HL-60/S4 (cell line): Measurements from ENCODE around the gene AP5Z1.
"Not testable (repeated sequence)": the region's sequence is repeated elsewhere in the genome, so short reads cannot be mapped to it uniquely, and the experiment has no call there.

Experiments
- in situ Hi-C: fragments of 300-500 bp; cut with MboI; formaldehyde crosslinking; loops from 2 replicates; pipeline ENCODE4 v1.14.3; 2022; ENCODE audit warnings: low sequenced_read_pairs

Gene AP5Z1

DNA sequence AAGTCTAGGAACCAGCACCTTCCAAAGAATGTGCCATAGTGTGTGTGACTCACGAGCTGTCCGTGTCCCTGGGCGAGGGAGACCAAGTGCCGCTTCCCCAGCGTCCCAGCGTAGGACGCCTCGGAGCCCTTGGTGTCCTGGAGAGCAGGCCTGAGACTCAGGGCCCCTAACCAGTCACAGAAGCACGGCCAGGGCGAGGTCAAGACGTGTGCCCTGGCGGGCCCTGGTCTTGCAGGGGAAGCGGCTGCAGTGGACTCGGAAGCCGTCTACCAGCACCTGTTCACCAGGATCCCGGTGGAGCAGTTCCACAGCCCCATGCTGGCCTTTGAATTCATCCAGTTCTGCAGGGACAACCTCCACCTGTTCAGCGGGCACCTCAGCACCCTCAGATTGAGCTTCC is 10.6 kb downstream of the AP5Z1 start:
- in situ Hi-C loops = no loop called here

DNA sequence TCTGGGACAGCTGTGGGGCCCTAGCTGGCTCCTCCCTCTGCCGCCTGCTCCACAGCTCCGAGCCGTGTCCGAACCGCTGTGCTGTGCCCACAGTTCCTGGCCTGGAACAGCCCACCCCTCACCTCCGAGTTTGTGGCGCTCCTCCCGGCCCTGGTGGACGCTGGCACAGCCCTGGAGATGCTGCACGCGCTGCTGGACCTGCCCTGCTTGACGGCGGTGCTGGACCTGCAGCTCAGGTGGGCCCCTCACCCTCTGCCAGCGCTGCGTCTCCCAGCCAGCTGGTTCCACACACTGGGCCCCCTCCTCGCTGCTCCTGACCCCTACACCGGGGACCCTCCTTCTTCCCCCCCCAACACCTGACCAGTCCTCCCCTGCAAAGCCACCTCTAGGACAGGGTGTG is 12.1 kb downstream of the AP5Z1 start:
- in situ Hi-C loops = no loop called here

DNA sequence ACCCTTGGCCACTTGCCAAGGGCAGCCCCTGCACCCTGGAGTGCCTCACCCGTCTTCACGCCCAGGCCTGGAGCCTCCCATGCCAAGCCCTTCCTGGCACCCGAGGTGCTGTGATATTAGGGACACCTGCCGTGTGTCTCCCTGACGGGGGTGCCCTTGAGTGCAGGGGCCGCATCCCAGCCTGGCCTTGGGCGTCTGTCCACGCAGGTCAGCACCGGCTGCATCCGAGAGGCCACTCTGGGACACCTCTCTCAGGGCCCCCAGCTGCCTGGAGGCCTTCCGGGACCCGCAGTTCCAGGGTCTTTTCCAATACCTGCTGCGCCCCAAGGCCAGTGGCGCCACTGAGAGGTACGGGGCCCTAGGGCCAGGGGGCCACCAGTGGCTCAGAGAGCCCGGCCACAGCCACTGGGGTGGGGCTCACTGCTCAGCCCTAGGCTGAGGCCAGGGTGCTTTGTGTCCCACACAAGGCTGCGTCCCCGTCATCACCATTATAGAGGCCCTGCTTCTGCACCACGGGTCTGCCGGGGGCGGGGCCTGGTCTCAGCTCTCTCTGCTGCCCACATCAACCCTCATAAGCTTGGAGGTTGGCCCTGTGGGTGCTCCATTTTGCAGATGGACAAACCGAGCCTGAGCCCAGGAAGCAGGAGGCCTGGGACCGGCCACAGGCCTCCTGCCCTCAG is 12.7 kb downstream of the AP5Z1 start:
- in situ Hi-C loops = no loop called here

DNA sequence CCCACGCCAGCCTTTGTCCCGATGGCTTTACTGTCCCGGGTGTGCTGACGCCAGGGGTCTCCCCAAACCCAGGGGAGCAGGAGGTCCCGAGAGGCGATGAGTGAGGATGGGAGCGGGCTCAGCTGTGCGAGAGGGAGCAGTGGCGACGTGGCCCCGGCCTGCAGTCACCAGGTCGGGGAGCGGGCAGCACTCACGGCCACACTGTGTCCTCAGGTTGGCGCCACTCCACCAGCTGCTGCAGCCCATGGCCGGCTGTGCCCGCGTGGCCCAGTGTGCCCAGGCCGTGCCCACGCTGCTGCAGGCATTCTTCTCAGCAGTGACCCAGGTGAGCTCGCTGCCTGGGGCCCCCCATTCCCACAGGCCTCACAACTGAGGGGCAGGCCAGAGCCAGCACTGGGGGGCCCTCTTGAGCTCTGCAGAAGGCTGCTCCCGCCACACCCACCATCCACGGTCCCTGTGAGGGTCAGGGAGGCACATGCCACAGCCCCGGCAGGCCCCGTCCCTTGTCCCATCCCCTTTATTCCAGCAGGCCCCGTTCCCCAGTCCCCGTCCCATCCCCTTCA is 13.3 kb downstream of the AP5Z1 start:
- in situ Hi-C loops = no loop called here

DNA sequence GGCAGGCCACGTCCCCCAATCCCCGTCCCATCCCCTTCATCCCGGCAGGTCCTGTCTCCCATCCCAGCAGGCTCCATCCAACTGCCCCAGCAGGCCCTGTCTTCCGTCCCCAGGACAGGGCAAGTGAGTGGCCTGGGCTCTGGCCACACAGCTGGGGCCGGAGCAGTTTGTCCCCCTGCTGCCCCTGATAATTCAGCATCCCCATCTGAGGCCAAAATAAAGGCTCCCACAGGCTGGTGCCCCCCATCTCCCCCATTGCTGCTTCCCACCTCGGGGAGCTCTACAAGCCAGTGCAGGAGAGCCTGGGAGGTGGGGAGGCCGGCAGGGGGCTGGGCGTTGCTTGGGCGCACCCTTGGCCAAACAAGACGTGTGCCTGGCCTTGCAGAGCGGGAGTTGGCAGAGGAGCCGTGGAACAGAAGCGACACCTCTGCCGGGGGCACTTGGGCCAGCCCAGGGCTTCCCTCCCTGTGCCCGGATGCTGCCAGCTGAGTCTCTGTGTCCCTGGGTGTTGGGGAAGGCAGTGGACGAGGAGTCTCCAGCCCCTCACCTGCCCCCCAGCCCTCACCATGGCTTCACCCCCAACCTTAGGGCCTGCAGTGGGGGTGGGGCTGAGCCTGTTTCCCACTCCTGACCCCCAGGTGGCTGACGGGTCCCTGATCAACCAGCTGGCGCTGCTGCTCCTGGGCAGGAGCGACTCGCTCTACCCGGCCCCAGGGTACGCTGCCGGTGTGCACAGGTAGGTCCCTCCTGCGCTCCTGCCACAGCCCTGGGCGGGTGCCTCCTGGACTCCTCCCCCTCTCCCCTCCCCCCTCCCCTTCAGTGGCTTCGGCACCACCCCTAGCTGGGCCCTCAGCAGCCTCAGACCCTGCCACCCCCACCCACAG is 14.0 kb downstream of the AP5Z1 start:
- in situ Hi-C loops = no loop called here

DNA sequence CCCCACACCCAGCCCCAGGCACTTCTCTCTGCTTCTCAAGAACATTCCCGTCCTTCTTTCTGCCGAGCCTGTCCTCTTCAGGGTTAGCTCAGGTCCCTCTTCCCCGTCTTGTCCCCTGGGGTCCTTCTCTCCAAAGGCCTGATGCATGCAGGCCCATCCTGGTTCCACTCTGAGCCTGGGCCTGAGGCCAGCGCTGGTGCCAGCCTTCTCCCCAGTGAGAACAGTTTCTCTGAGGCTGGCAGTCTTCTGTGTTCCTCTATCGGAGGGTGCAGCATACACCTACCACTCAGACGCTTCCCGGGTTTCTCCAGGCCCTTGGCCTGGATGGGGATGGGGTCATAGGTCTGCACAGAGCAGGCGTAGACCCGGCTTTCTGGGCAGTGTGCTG is 14.6 kb downstream of the AP5Z1 start:
- in situ Hi-C loops = no loop called here

DNA sequence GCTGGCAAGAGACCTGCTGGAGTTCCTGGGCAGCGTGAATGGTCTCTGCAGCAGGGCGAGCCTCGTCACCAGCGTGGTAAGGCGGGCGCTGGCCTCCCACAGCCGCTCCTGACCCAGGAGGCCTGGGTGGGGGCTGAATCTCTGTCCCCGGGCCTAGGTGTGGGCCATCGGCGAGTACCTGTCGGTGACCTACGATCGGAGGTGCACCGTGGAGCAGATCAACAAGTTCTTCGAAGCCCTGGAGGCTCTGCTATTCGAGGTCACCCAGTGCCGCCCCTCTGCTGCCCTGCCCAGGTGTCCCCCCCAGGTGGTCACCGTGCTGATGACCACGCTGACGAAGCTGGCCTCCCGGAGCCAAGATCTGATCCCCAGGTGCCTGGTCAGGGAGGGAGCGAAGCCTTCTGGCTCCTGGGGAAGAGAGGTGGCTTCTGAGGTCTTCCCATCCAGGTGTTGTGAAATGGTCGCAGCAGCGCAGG is 15.1 kb downstream of the AP5Z1 start:
- in situ Hi-C loops = no loop called here

DNA sequence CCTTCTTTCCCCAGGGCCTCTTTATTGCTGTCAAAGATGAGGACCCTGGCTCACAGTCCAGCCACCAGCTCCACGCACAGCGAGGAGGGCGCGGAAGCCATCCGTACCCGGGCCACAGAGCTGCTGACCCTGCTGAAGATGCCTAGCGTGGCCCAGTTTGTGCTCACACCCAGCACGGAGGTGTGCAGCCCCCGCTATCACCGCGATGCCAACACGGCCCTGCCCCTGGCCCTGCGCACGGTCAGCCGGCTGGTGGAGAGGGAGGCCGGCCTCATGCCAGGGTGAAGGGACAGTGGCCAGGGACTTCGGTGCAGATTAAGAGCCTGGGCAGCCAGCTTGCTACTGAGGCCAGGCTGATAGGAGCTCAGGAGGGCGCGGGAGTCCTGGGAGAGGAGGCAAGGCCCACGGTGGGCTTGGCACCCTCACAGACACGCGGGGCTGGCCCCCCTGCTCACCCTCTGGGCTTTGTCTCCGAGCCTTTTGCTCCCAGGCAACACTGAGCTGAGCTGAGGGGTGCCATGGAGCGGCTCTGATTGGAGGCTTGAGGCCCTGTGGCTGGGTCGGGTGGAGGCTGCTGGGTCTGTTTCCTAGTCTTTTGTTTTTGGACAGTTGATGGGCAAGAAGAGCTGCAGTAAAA is 15.8 kb downstream of the AP5Z1 start:
- in situ Hi-C loops = no loop called here

DNA sequence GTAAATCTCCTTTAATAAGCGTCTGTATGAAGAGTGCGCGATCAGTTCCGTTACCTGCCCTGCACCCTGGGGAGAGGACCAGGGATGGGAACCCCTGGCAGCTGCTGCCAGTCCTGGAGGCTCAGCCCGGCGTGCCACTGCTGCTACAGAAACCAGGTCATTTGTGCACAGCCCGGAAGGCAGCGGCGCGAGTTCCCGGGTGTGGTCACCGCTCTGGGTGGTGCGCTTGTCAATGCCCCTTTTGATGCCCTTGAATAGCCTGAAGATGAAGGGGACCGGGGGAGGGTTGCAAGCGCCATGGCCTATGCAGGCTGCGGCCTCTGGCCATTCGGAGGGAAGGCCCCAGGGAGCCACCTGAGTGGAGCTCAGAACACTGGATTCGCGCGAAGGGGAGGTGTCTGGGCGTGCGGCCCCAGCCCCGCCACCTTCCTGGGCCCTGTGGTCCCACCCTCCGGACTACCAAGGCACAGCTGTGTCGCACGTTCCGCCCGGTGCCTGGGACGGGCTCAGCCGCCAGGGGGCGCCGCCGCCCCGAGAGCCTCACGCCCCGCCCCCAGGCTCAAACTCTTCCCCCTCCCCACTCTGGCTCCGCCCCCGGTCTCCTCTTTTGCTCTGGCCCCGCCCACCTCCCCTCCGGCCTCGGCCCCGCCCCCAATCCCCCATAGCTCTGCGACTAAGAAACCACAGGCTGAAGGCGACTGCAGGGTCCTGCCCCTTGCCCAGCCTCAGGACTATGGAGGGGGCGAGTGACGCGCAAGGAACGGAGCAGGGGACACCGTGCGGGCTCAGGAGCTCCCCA is 16.5 kb downstream of the AP5Z1 start:
- in situ Hi-C loops = no loop called here

DNA sequence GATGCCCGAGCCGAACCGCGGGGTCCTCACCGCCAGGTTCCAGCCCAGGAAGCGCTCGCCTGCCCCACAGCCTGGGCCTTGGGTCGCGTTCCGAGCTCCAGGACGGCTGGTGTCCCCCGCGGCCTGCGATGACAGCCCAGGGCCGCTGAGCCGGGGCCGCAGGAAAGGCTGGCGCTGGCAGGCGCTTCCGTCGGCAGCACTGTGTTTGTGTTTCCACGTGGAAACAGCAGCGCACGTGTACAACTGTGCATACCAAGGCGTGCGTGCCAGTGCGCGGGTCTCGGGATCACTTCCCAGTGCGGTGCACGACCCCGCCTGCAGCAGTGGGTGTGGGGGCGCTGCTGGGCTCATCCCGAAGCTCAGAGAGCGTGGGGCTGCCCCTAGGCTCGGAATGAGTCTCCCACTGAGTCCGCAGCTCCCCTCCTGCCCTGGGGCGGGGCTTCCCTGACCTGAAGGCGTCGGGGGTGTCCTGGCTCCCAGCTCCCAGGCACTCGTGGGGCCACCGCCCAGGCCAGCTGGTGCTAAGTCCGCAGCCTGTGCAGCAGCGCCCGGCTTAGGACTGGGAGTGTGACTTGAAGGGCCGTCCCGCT is 17.2 kb downstream of the AP5Z1 start:
- in situ Hi-C loops = no loop called here

DNA sequence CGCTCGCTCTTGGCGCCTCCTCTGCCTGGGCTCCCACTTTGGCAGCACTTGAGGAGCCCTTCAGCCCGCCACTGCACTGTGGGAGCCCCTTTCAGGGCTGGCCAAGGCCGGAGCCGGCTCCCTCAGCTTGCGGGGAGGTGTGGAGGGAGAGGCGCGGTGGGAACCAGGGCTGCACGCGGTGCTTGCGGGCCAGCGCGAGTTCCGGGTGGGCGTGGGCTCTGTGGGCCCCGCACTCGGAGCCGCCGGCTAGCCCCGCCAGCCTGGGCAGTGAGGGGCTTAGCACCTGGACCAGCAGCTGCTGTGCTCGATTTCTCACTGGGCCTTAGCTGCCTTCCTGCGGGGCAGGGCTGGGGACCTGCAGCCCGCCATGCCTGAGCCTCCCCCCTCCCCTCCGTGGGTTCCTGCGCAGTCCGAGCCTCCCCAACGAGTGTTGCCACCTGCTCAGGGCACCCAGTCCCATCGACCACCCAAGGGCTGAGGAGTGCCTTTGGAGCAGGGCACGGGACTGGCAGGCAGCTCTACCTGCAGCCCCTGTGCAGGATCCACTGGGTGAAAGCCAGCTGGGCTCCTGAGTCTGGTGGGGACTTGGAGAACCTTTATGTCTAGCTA is 18.1 kb downstream of the AP5Z1 start:
- in situ Hi-C loops = not testable (repeated sequence)

DNA sequence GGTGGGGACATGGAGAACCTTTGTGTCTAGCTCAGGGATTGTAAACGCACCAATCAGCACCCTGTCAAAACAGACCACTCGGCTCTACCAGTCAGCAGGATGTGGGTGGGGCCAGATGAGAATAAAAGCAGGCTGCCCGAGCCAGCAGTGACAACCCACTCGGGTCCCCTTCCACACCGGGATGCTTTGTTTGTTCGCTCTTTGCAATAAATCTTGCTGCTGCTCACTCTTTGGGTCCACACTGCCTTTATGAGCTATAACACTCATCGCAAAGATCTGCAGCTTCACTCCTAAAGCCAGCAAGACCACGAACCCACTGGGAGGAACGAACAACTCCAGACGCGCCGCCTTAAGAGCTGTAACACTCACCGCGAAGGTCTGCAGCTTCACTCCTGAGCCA is 18.7 kb downstream of the AP5Z1 start:
- in situ Hi-C loops = not testable (repeated sequence)

DNA sequence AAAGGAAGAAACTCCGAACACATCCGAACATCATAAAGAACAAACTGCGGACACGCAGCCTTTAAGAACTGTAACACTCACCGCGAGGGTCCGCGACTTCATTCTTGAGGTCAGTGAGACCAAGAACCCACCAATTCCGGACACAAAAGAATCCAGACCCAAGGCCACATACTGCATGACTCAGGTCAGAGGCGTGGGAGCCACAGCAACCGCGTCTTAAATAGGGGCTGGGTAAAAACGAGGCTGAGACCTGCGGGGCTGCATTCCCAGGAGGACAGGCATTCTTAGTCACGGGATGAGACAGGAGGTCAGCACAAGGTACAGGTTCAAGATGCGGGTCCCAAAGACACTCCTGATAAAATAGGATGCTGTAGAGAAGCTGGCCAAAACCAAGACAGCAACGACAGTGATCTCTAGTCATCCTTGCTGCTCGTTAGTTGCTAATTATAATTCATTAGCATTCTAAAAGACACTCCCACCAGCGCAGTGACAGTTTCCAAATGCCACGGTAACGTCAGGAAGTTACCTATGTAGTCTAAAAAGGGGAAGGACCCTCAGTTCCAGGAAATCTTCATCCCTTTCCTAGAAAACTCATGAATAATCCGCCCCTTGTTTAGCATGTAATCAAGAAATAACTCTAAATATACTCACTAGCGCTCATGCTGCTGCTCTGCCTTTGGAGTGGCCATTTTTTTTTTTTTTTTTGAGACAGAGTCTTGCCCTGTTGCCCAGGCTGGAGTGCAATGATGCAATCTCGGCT is 19.3 kb downstream of the AP5Z1 start:
- in situ Hi-C loops = no loop called here

DNA sequence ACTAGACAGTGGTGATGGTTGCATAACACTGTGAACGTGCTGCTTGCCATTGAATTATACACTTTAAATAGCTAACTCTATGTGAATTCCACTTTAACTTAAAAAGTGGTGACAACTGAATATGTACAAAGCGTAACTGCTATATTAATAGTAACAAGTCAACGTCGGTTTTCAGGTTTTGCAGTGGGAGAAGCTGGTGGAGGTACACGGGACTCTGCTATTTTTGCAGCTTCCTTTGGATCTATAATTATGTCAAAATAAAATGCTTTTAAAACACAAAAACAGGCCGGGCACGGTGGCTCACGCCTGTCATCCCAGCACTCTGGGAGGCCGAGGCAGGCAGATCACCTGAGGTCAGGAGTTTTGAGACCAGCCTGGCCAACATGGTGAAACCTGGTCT is 21.0 kb downstream of the AP5Z1 start:
- in situ Hi-C loops = no loop called here

DNA sequence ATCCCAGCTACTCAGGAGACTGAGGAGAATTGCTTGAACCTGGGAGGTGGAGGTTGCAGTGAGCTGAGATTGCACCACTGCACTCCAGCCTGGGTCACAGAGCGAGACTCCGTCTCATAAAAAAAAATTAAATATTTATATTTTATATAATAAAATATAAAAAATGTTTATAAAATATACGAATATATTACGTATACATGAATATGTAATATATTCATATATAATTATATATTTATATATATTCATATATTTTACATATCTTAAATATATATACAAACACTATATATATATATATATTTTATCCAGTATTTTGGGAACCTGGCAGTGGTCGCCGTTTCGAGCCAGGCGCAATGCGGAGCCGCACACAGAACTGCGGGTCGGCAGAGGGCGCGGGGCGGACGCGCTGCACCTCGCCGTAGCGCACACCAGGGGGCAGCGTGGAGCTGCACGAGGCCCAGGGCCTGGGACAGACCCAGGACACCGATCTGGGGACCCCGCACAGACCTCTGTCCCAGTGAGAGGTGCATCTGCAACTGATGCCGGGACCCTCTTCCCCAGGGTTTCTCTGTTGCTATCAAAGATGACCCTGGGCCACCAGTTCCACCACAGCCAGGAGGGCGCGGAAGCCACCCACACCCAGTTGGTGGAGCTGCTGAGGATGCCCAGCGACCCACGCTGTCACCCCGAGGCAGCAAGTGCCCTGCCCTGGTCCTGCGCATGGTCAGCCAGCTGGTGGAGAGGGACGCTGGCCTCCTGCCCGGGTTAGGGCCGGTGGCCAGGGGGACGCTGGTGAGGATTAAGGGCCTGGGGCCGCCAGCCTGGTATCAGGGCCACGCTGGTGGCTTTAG is 22.7 kb downstream of the AP5Z1 start:
- in situ Hi-C loops = no loop called here

DNA sequence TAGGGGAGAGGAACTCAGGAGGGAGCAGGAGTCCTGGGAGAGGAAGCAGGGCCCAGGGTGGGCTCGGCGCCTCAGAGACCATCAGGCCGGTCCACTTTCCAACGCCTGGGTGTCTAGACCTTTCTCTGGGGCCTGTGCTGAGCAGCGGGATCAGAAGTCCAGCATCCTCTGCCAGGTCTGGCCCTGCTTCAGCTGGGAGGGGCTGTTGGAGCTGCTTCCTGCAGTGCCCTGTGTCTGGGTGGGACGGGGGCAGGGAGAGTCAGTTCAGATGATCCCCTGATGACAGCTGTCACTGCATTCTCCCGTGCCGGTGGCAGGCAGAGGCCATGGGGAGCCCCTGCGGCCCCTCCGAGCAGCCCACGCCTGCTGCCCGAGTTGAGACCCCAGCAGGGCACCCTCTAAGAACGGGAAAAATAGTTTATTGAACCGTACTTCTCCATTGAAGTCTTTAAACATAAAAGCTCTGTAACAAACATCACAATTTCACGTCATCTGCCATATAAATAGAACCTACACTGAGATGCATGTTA is 23.3 kb downstream of the AP5Z1 start:
- in situ Hi-C loops = no loop called here

DNA sequence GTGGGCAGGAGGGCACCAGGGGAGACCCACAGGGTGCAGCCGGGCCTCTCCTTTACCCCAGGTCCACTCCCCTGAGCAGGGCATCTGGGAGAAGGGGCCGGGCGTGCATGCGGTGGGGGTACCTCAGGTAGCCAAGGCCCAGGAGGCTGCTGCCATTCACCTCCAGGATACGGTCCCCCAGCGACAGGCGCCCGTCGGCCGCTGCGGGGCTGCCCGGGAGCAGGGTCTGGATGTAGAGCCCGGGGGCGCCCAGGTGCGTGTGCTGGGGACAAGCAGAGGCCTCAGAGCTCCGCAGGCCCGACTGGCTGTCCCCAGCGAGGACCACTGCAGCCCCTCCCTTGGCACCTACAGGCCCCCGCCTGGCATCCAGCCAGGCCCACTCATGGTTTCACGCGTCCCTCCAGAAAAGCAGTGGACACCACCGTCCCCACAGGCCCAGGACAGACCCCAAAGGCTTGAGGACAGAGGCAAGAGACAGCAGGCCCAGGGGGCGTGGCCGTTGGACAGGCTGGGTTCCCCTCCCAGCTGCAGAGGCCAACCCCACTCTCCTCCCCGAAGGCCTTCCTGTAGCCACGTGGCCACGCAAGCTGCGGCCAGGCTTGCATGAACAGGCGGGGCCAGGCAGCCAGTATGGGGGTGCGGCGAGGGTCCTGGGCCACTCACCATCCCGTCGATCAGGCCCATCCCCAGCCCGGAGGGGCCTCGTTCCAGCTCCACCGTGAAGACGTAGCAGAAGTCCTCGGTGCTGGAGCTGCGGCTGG is 24.3 kb downstream of the AP5Z1 start:
- in situ Hi-C loops = no loop called here
